SHP77 treated with DMSO at 0.1 percent for 48 hours (cell line): ENCODE measurements around the gene SPOPL.

Source experiments
- DNase-seq: peaks from one replicate; lab custom pipeline; 2025; lab: John Stamatoyannopoulos, UW

SPOPL gene

DNA sequence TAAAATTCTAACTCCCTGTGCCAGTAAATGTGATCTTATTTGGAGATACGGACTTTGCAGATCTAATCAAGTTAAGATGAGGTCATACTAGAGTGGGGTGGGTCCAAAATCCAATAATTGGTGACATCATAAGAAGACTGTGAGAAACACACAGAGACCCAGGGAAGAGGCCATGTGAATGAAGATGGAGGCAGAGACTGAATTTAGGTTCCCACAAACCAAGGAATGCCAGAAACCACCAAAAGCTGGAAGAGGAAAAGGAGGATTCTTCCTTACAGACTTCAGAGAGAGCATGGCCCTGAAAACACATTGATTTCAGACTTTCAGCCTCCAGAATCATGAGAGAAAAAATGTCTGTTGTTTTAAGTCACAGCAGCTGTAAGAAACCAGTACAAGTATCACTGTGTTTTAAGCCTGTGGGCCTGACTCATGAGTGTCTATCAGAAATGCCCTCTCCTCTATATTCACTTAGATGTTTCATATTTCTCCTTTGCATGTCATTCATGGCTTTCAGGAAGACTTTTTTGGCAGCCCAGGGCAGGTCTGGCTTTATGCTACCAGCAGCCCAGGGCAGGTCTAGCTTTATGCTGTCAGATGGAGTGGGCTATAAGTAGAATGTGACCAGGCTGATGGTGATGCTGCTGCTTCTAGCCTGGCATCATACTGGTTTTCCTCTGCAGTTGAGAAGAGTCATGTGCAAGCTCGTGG is 100.0 kb downstream of the SPOPL start:
- no peak for DNase-seq

DNA sequence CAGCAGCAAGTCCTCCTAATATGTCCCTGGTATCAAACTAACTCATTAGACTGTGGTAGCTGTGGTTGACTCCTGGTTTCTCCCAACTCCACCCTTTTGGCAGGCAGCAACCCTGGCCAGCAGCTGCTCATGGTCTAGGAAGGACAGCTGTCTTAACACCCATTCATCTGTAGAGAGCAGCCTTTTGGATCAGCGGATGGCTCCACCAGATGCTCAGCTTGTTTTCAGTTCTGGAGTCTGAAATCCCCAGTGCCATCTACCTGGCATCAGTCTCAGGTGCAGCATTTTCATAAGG is 100.5 kb downstream of the SPOPL start:
- peak; percentile 26 for DNase-seq

DNA sequence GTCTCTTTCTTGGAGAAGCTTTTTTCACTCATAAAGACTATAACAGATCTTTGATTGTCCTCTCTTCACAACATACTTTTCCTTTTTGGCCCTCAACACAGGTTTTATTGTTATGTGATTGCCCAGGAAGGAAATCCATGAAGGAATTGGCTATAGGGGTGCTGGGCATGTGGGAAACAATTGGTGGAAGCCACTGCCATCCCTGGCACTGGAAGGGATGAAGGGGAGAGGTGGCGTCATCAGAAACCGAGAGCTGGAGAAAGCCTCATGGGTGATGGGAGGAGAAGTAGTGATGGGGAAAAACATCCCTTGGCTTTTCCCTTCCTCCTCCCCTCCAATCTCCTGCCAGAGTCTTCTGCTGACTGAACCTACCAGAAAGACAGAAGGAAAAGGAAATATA is 106.2 kb downstream of the SPOPL start:
- DNase-seq, result no peak

DNA sequence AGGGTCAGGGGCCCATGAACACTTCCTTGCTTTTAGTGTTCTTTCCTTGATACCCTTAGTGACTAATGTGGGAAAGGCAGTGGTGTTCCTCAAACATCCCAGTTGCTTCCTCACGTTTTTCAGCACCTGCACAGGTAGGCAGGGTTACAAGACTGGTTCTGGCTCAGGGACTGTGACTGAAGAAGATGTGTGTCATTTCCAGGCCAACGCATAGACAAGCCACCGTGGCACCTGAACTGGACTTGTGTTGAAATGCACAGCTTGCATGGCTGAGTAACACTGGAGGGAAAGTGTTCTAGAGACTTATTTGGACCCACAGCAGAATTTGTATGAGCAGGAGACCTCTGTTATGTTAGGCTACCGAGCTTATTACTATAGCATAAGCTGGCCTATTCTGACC is 107.9 kb downstream of the SPOPL start:
- no peak for DNase-seq

DNA sequence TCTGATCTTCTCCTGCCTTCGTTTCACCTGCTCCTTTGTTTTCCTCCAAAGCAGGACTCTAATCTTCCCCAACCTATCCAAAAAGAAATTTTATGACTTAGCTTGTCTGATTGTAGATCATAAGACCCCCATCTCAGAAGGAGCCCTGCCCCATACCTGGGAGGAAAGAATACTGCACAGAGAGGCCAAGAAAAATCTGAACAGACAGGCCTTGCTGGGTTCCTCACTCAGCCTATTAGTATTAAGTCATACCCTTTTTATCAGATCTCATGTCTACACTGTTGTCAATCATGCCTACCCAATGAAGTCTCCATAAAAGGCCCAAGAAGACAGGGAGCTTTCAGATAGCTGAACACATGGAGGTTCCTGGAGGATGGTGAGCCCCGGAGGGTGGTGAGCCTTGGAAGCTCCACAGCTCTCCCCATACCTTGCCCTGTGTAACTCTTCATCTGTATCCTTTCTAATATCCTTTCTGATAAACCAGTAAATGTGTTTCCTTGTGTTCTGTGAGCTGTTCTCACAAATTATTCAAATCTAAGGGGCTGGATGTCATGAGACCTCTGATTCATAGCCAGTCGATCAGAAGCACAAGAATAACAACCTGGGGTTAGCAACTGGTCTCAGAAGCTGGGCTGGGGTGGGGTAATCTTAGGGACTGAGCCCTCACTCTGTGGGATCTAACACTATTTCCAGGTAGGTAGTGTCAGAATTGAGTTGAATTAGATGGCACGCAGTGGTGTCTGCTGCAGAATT is 108.8 kb downstream of the SPOPL start:
- no peak for DNase-seq

DNA sequence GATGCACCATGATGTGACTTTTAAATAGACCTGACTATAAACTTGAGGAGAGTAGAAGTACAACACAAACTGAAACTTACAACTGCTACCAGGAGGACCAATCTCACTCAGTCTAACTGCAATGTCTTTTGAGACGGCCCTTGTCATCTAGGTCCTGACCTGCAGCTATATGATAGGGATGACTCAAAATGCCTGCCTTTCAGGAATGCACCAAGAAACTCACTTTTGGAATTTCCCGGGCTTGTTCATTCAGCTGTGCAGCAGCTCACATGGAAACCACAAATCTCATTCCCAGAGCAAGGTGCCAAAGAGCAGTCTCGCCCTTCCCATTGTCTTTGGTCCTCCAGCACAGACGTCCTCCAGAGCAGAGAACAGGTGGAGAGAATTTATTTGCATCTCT is 113.7 kb downstream of the SPOPL start:
- DNase-seq, result no peak

DNA sequence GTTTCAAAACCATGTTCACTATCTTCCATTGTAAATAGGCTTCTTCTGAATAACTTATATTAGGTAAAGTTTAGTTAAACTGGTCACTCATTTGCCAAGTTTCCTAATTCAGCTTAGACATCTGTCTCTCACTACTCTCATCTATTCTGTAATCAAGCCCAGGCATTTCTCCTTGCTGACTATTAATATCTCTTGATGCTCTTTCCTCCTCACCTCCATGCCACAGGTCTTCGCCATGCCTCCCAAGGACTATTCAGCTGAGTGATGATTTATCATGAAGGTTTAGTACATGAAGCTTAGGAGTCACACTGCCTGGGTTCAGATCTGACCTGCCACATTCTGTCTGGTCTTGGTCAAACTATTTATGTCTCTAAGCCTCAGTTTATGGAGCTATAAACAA is 115.5 kb downstream of the SPOPL start:
- no peak for DNase-seq

DNA sequence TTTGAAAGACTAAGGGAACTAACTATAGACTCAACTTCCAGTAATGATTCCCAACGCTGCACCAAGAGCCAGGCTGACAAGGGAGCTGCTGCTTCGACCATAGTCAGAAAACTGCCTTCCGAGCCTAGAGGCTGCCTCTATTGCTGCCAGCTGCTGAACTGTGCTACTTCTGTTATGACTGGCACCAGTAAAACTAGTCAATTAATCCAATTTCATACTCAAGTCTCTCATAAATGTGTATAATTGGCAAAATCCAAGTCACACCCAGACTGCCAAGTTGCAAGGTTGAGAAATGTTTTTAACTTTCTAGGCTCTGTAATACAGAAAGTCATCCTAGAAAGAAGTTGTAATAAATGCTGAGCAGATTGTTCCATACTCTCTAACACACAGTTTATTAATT is 117.4 kb downstream of the SPOPL start:
- no peak for DNase-seq

DNA sequence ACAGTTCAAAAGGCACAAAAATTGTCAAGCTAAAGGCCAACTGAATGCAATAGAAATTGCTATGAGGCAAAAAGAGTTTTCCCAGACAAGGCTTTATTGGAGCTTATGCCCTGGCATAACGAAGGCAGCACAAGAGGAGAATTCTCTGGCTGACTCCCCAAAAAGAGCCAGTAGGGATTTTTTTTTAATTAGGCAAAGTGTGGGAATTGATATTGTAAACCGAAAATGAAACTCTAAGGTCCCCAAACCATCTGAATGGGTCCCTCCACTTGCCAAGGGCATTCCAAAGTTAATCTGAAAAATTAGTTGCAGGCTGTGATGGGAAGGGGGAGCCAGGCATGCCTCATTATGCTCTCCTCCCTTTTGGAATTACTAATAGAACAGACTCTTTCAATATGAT is 118.9 kb downstream of the SPOPL start:
- DNase-seq, result no peak

DNA sequence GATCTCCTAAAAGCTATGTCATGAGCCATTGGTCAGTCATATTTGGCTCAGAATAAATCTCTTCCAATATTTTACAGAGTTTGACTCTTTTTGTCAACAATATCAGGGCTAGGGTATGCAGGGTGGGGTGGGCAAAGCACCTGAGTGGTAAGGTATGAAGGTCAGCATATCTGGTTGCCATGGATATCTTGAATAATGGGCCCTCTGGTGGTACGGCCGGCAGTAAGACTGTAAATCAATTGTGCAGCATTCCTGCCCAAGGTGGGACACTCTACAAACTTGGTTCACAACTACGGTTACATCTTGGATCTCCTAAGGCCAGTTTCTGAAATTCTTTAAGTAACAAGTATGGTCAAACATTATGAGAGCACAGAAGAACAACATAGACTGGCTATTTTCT is 119.6 kb downstream of the SPOPL start:
- no peak for DNase-seq

DNA sequence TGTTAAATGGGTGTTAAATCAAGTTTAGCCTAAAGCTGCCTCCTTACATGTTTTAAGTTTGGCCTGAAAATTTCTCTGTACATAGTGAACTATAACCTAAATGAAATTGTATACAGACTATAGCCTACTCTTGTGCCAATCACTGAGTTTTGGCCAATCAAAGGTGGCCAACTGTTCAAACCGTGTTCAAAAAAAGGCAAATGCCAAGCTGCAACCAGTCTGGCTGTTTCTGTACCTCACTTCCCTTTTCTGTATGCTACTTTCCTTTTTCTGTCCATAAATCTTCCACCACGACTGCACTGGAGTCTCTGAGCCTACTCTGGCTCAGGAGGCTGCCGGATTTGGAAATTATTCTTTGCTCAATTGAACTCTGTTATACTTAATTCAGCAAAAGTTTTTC is 121.0 kb downstream of the SPOPL start:
- no peak for DNase-seq
